GM12872 (cell line): ENCODE results near the gene SH3BGRL2.

Experiments used
- CTCF ChIP-seq: IDR thresholded peaks from 3 replicates; pipeline ENCODE4 v1.5.1; 2011; ENCODE audit warnings: low read depth, mild to moderate bottlenecking, low read length, moderate library complexity; ENCODE audit not compliant: insufficient read depth

The SH3BGRL2 gene

GRCh38 chr6:79656134-79656533, 25.0 kb downstream of the SH3BGRL2 start:
- TF ChIP-seq CTCF: no peak

- TF ChIP-seq CTCF: no peak
Observed at GRCh38 chr6:79657238-79657637, 26.1 kb downstream of the SH3BGRL2 start.

GRCh38 chr6:79665725-79666551, 34.8 kb downstream of the SH3BGRL2 start:
- no peak for TF ChIP-seq CTCF

- TF ChIP-seq CTCF: no peak
Observed at GRCh38 chr6:79666634-79667033, 35.5 kb downstream of the SH3BGRL2 start.

- no peak for TF ChIP-seq CTCF
Observed at GRCh38 chr6:79668381-79668780, 37.3 kb downstream of the SH3BGRL2 start.

- TF ChIP-seq CTCF: no peak
Observed at GRCh38 chr6:79669766-79670165, 38.6 kb downstream of the SH3BGRL2 start.

- TF ChIP-seq CTCF: no peak
Observed at GRCh38 chr6:79670789-79671188, 39.7 kb downstream of the SH3BGRL2 start.
